COR-L47 (cell line): Measurements from ENCODE around the gene STXBP6.
A peak's percentile ranks its signal among the peaks of the same experiment; 100 is the strongest.
"Not testable (repeated sequence)": the region's sequence is repeated elsewhere in the genome, so short reads cannot be mapped to it uniquely, and the experiment has no call there.

ENCODE experiments used
- DNase-seq: peaks from one replicate; lab custom pipeline; 2025; lab: John Stamatoyannopoulos, UW

STXBP6 gene

GRCh38 chr14:24986206-24986893 lies 63.6 kb downstream of the STXBP6 start:
- no peak for DNase-seq

- peak; percentile 42 for DNase-seq
Measured at GRCh38 chr14:24984846-24985589, 64.9 kb downstream of the STXBP6 start.

GRCh38 chr14:24982472-24983155 lies 67.3 kb downstream of the STXBP6 start:
- DNase-seq: no peak

- DNase-seq: no peak
Measured at GRCh38 chr14:24979725-24980239, 70.2 kb downstream of the STXBP6 start.

- DNase-seq: no peak
Measured at GRCh38 chr14:24978862-24979724, 70.9 kb downstream of the STXBP6 start.

- no peak for DNase-seq
Measured at GRCh38 chr14:24976602-24977001, 73.3 kb downstream of the STXBP6 start.

- no peak for DNase-seq
Measured at GRCh38 chr14:24975393-24975792, 74.6 kb downstream of the STXBP6 start.

- DNase-seq: no peak
Measured at GRCh38 chr14:24974591-24975374, 75.2 kb downstream of the STXBP6 start.

- DNase-seq: no peak
Measured at GRCh38 chr14:24972844-24973243, 77.1 kb downstream of the STXBP6 start.

GRCh38 chr14:24971255-24971654 lies 78.7 kb downstream of the STXBP6 start:
- no peak for DNase-seq

GRCh38 chr14:24966579-24966964 lies 83.4 kb downstream of the STXBP6 start:
- no peak for DNase-seq

- no peak for DNase-seq
Measured at GRCh38 chr14:24965934-24966578, 83.9 kb downstream of the STXBP6 start.

- no peak for DNase-seq
Measured at GRCh38 chr14:24965578-24965933, 84.4 kb downstream of the STXBP6 start.

- DNase-seq: no peak
Measured at GRCh38 chr14:24964591-24964990, 85.4 kb downstream of the STXBP6 start.

- DNase-seq: no peak
Measured at GRCh38 chr14:24964048-24964447, 85.9 kb downstream of the STXBP6 start.

- DNase-seq: not testable (repeated sequence)
Measured at GRCh38 chr14:24962118-24962517, 87.8 kb downstream of the STXBP6 start.

GRCh38 chr14:24960816-24961215 lies 89.1 kb downstream of the STXBP6 start:
- no peak for DNase-seq

GRCh38 chr14:24959791-24960331 lies 90.1 kb downstream of the STXBP6 start:
- no peak for DNase-seq

GRCh38 chr14:24958271-24958670 lies 91.7 kb downstream of the STXBP6 start:
- DNase-seq: no peak

- no peak for DNase-seq
Measured at GRCh38 chr14:24957814-24958213, 92.1 kb downstream of the STXBP6 start.
